H1 (cell line): ENCODE measurements around the gene BBS12. TPM values are rescaled to one million over a fixed set of nuclear protein-coding genes. Genes with fewer than 3 reads are reported as not detected.

ENCODE experiments used
- BCL11A ChIP-seq, 2 experiments: IDR thresholded peaks; one replicate each; pipeline ENCODE4 v1.6.1; 2011; ENCODE audit warnings: low read depth in 2 of 2, low read length in 2 of 2, mild to moderate bottlenecking in 2 of 2
- CREB1 ChIP-seq: IDR thresholded peaks from 2 replicates; pipeline ENCODE4 v1.6.1; 2012; ENCODE audit warnings: inconsistent platforms
- CTCF ChIP-seq, 3 experiments: IDR thresholded peaks; 1 replicate in 2 of 3; 2 replicates in 1 of 3; pipeline versions ENCODE4 v1.5.1 to v1.6.1; 2011; ENCODE audit warnings: low read length in 3 of 3, mild to moderate bottlenecking in 3 of 3, inconsistent platforms in 2 of 3, low read depth in 1 of 3, moderate library complexity in 1 of 3; ENCODE audit not compliant: insufficient read depth in 1 of 3; ENCODE audit errors: control extremely low read depth in 1 of 3
- EP300 ChIP-seq, 2 experiments: IDR thresholded peaks; 1 replicate in 1 of 2; 2 replicates in 1 of 2; pipeline ENCODE4 v1.6.1; 2011 to 2012; ENCODE audit warnings: low read depth in 2 of 2, low read length in 2 of 2, mild to moderate bottlenecking in 2 of 2, borderline replicate concordance in 1 of 2, inconsistent platforms in 1 of 2, moderate library complexity in 1 of 2
- GABPA ChIP-seq: IDR thresholded peaks from 2 replicates; pipeline ENCODE4 v1.6.1; 2011; ENCODE audit warnings: mild to moderate bottlenecking, low read length, moderate library complexity, borderline replicate concordance; ENCODE audit not compliant: insufficient read depth
- HDAC6 ChIP-seq: IDR thresholded peaks from one replicate; pipeline ENCODE4 v1.7.1; 2012; ENCODE audit warnings: low read depth, mild to moderate bottlenecking, inconsistent platforms, low read length, moderate library complexity
- JUN ChIP-seq: IDR thresholded peaks from 2 replicates; pipeline ENCODE4 v1.6.1; 2011; ENCODE audit warnings: low read depth, mild to moderate bottlenecking, improper control_type of control experiment, low read length
- KDM4A ChIP-seq: IDR thresholded peaks from one replicate; pipeline ENCODE4 v1.7.1; 2012; ENCODE audit warnings: low read depth, mild to moderate bottlenecking, moderate library complexity, low read length, inconsistent platforms; ENCODE audit not compliant: severe bottlenecking
- KDM5A ChIP-seq: fragments of 200-600 bp; IDR thresholded peaks from 2 replicates; pipeline ENCODE4 v1.7.1; 2012; ENCODE audit warnings: mild to moderate bottlenecking, low read length, inconsistent platforms, mixed read lengths
- MAFK ChIP-seq: IDR thresholded peaks from 2 replicates; pipeline ENCODE4 v1.6.1; 2012; ENCODE audit warnings: low read depth, mild to moderate bottlenecking, improper control_type of control experiment, low read length
- POLR2A ChIP-seq, 2 experiments: IDR thresholded peaks; 1 replicate in 1 of 2; 2 replicates in 1 of 2; pipeline ENCODE4 v1.6.1; 2011; ENCODE audit warnings: low read depth in 2 of 2, low read length in 2 of 2, mild to moderate bottlenecking in 2 of 2; ENCODE audit errors: control extremely low read depth in 1 of 2
- POU5F1 ChIP-seq: IDR thresholded peaks from 2 replicates; pipeline ENCODE4 v1.6.1; 2011; ENCODE audit warnings: low read depth, mild to moderate bottlenecking, low read length, moderate library complexity
- RAD21 ChIP-seq, 2 experiments: IDR thresholded peaks in 1 of 2; conservative IDR thresholded peaks in 1 of 2; 2 replicates each; pipeline ENCODE4 v1.6.1; 2011; ENCODE audit warnings: low read depth in 2 of 2, low read length in 2 of 2, improper control_type of control experiment in 1 of 2, inconsistent platforms in 1 of 2, mild to moderate bottlenecking in 1 of 2, moderate library complexity in 1 of 2
- RFX5 ChIP-seq: IDR thresholded peaks from 2 replicates; pipeline ENCODE4 v1.6.1; 2011; ENCODE audit warnings: low read depth, low read length, improper control_type of control experiment, borderline replicate concordance
- SAP30 ChIP-seq: fragments of 300-600 bp; sonication (generic); IDR thresholded peaks from 2 replicates; pipeline ENCODE4 v1.7.1; 2012; ENCODE audit warnings: low read length, moderate library complexity, mild to moderate bottlenecking, inconsistent platforms; ENCODE audit not compliant: insufficient read depth, insufficient replicate concordance
- SIN3A ChIP-seq, 2 experiments: IDR thresholded peaks in 1 of 2; conservative IDR thresholded peaks in 1 of 2; 2 replicates each; pipeline ENCODE4 v1.6.1; 2011 to 2012; ENCODE audit warnings: low read length in 2 of 2, improper control_type of control experiment in 1 of 2, low read depth in 1 of 2, mild to moderate bottlenecking in 1 of 2
- SP1 ChIP-seq: IDR thresholded peaks from 2 replicates; pipeline ENCODE4 v1.6.1; 2011; ENCODE audit warnings: low read depth, low read length
- SP2 ChIP-seq: IDR thresholded peaks from 2 replicates; pipeline ENCODE4 v1.6.1; 2012; ENCODE audit warnings: mild to moderate bottlenecking, low read length, inconsistent platforms
- SP4 ChIP-seq: IDR thresholded peaks from 2 replicates; pipeline ENCODE4 v1.6.1; 2012; ENCODE audit warnings: low read length, inconsistent platforms
- SUZ12 ChIP-seq: fragments of 200-600 bp; sonication (generic); IDR thresholded peaks from 2 replicates; pipeline ENCODE4 v1.6.1; 2012; ENCODE audit warnings: mild to moderate bottlenecking, inconsistent platforms, low read length, moderate library complexity, mixed read lengths
- TAF1 ChIP-seq: IDR thresholded peaks from 2 replicates; pipeline ENCODE4 v1.6.1; 2011; ENCODE audit warnings: mild to moderate bottlenecking, low read depth, low read length
- polyA plus RNA-seq, 7 experiments: library from polyadenylated mRNA; depleted of rRNA in 3 of 7; stranded (reverse) in 5 of 7; unstranded in 2 of 7; fragments of >200 nt in 5 of 7; fragments of 200-250 nt in 2 of 7; gene quantifications; 1 replicate in 5 of 7; 2 replicates in 1 of 7; 4 replicates in 1 of 7; pipeline versions ENCODE4 v1.2.1 to v1.2.3, GENCODE V29; 2011 to 2013; ENCODE audit warnings: missing spikeins in 2 of 7, mixed read lengths in 2 of 7
- total RNA-seq: library from RNA; stranded (reverse); fragmentation: NEBNext Ultra II Directional; extraction: Animal tissue kit (Norgen Biotek cat#: 25700); gene quantifications from 2 replicates; pipeline ENCODE4 v1.2.1, GENCODE V29; 2021

BBS12 gene
- total and polyA plus RNA-seq, 2 of the 8 experiments (the other 6 are each of a cell fraction or from before 2014, with no cell fraction given): 0.88 to 2.6 TPM

- TF ChIP-seq HDAC6 (no peak), SP2 (peak; percentile 92), POLR2A (IDR thresholded peaks at IDR 0.05; ENCODE audit: control extremely low read depth in 1 of 2, low read depth in 2 of 2, low read length in 2 of 2) (peak in 1 of 2 experiments; percentile 67; a peak in 2 of 3 replicates), CREB1 (0 out of 2 replicates have a peak, but pooled peaks have one; percentile 41), TAF1 (peak; percentile 73), JUN (no peak), EP300 (IDR thresholded peaks at IDR 0.05; ENCODE audit: borderline replicate concordance in 1 of 2, low read depth in 2 of 2, low read length in 2 of 2) (no peak), SIN3A (conservative IDR thresholded peaks at IDR 0.05 in 1 of 2, IDR thresholded peaks at IDR 0.05 in 1 of 2; ENCODE audit: low read depth in 1 of 2, low read length in 2 of 2) (peak; percentile 14 to 88; a peak in 2 of 4 replicates), KDM5A (no peak), BCL11A (IDR thresholded peaks at IDR 0.05; ENCODE audit: low read depth in 2 of 2, low read length in 2 of 2) (no peak), SP1 (peak; percentile 98), RAD21 (IDR thresholded peaks at IDR 0.05 in 1 of 2, conservative IDR thresholded peaks at IDR 0.05 in 1 of 2; ENCODE audit: low read depth in 2 of 2, low read length in 2 of 2) (peak; percentile 29 to 56), CTCF (IDR thresholded peaks at IDR 0.05; ENCODE audit: control extremely low read depth in 1 of 3, insufficient read depth in 1 of 3, low read depth in 1 of 3, low read length in 3 of 3) (peak in 2 of 3 experiments; percentile 16 to 22; a peak in 2 of 4 replicates), RFX5 (peak; percentile 47; the same call in 1 of the 2 replicates), SUZ12 (no peak), SAP30 (peak; percentile 89), MAFK (no peak), SP4 (peak; percentile 61; the same call in 1 of the 2 replicates), KDM4A (peak; percentile 50), POU5F1 (no peak), GABPA (no peak)
These were observed at the start of gene BBS12 (continued) for GRCh38 chr4:122732329-122733026.
